Measurements from ENCODE around the gene C11orf68. TPM values are rescaled to one million over a fixed set of nuclear protein-coding genes. Genes with fewer than 3 reads are reported as not detected.

The C11orf68 gene
- polyA plus RNA-seq, 1 experiment: 81.9 TPM

DNA sequence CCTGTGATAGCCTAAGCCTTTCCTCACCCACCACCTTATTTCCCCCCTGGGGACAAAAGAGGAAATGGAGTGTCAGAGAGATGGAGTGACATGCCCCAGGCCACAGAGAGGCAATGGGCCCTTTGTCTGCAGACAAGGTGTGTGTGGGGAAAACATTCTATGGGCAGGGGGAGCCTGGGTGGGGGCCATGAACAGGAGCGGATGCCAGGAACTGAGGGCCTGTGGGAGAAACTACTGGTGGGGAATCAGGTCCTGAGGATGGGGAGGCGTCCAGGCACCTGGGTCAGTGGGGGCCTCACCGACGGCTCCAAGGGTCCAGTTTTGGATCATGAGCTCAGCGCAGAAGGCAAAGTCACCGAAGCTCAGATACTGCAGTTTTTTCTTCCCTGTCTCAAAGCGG lies 33.6 kb downstream of the C11orf68 start:
- DNase-seq (ENCODE audit: low read depth): no peak
- Histone ChIP-seq H3K4me3 (ENCODE audit: low read depth, low read length) (no peak overlapping the region), H3K27me3 (ENCODE audit: control insufficient read depth, insufficient read depth, low read length) (no peaks in the 10 kb centered on the region), H3K36me3 (ENCODE audit: control insufficient read depth, insufficient read depth, low read length) (peaks cover 26% of the 10 kb centered on the region)
- POLR2A ChIA-PET: interaction anchor here (0.6 kb wide), 1 partner anchor 380 kb away, joined by 3 read pairs; no protein-coding TSS in a partner anchor
- TF ChIP-seq, protein P1, sequence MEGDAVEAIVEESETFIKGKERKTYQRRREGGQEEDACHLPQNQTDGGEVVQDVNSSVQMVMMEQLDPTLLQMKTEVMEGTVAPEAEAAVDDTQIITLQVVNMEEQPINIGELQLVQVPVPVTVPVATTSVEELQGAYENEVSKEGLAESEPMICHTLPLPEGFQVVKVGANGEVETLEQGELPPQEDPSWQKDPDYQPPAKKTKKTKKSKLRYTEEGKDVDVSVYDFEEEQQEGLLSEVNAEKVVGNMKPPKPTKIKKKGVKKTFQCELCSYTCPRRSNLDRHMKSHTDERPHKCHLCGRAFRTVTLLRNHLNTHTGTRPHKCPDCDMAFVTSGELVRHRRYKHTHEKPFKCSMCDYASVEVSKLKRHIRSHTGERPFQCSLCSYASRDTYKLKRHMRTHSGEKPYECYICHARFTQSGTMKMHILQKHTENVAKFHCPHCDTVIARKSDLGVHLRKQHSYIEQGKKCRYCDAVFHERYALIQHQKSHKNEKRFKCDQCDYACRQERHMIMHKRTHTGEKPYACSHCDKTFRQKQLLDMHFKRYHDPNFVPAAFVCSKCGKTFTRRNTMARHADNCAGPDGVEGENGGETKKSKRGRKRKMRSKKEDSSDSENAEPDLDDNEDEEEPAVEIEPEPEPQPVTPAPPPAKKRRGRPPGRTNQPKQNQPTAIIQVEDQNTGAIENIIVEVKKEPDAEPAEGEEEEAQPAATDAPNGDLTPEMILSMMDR (IDR thresholded peaks at IDR 0.05; ENCODE audit: insufficient read depth, low read depth, low read length): no peak
- CTCF ChIA-PET: interaction anchor here (0.6 to 11.7 kb wide), 26 partner anchors 9 to 192 kb away, joined by 3 to 130 read pairs (median 8); partner anchors contain the start of genes C11orf68, CST6, EFEMP2 and FOSL1

- Histone ChIP-seq H3K4me3 (ENCODE audit: low read depth, low read length) (no peak overlapping the region), H3K36me3 (ENCODE audit: control insufficient read depth, insufficient read depth, low read length) (peaks cover 26% of the 10 kb centered on the region), H3K27me3 (ENCODE audit: control insufficient read depth, insufficient read depth, low read length) (no peaks in the 10 kb centered on the region)
- ChIA-PET POLR2A (interaction anchor here (0.6 kb wide), 1 partner anchor 379 kb away, joined by 3 read pairs; no protein-coding TSS in a partner anchor), CTCF (interaction anchor here (0.6 to 11.7 kb wide), 35 partner anchors 8 to 514 kb away, joined by 3 to 130 read pairs (median 6); partner anchors contain the start of genes C11orf68, CST6, EFEMP2 and FOSL1)
- no peak for DNase-seq (ENCODE audit: low read depth)
- TF ChIP-seq, protein P1 (IDR thresholded peaks at IDR 0.05; ENCODE audit: insufficient read depth, low read depth, low read length): peak; percentile 100
These were observed 34.2 kb downstream of the C11orf68 start for GRCh38 chr11:65884716-65885092.

- POLR2A ChIA-PET: no interaction called here
- Histone ChIP-seq H3K36me3 (ENCODE audit: control insufficient read depth, insufficient read depth, low read length) (peaks cover 26% of the 10 kb centered on the region), H3K4me3 (ENCODE audit: low read depth, low read length) (no peak overlapping the region), H3K27me3 (ENCODE audit: control insufficient read depth, insufficient read depth, low read length) (no peaks in the 10 kb centered on the region)
- TF ChIP-seq, protein P1 (IDR thresholded peaks at IDR 0.05; ENCODE audit: insufficient read depth, low read depth, low read length): no peak
- DNase-seq (ENCODE audit: low read depth): no peak
- CTCF ChIA-PET: interaction anchor here (0.6 to 11.7 kb wide), 37 partner anchors 7 to 513 kb away, joined by 3 to 130 read pairs (median 6); partner anchors contain the start of genes C11orf68, CST6, EFEMP2 and FOSL1
These were observed 34.8 kb downstream of the C11orf68 start for GRCh38 chr11:65883786-65884715.

- POLR2A ChIA-PET: no interaction called here
- TF ChIP-seq, protein P1 (IDR thresholded peaks at IDR 0.05; ENCODE audit: insufficient read depth, low read depth, low read length): no peak
- Histone ChIP-seq H3K27me3 (ENCODE audit: control insufficient read depth, insufficient read depth, low read length) (no peaks in the 10 kb centered on the region), H3K36me3 (ENCODE audit: control insufficient read depth, insufficient read depth, low read length) (peaks cover 26% of the 10 kb centered on the region), H3K4me3 (ENCODE audit: low read depth, low read length) (no peak overlapping the region)
- no peak for DNase-seq (ENCODE audit: low read depth)
- CTCF ChIA-PET: interaction anchor here (1.0 to 11.7 kb wide), 13 partner anchors 12 to 175 kb away, joined by 3 to 130 read pairs (median 9); partner anchors contain the start of genes C11orf68, EFEMP2, FOSL1 and MUS81
These were observed 35.7 kb downstream of the C11orf68 start for GRCh38 chr11:65883058-65883761.
